Kidney capillary endothelial cell (primary cell): ENCODE measurements around the gene TRPT1.

Source experiments
- DNase-seq: peaks from one replicate; pipeline ENCODE4 v3.0.0-alpha.2; 2018; ENCODE audit warnings: low spot score

Gene TRPT1

DNA sequence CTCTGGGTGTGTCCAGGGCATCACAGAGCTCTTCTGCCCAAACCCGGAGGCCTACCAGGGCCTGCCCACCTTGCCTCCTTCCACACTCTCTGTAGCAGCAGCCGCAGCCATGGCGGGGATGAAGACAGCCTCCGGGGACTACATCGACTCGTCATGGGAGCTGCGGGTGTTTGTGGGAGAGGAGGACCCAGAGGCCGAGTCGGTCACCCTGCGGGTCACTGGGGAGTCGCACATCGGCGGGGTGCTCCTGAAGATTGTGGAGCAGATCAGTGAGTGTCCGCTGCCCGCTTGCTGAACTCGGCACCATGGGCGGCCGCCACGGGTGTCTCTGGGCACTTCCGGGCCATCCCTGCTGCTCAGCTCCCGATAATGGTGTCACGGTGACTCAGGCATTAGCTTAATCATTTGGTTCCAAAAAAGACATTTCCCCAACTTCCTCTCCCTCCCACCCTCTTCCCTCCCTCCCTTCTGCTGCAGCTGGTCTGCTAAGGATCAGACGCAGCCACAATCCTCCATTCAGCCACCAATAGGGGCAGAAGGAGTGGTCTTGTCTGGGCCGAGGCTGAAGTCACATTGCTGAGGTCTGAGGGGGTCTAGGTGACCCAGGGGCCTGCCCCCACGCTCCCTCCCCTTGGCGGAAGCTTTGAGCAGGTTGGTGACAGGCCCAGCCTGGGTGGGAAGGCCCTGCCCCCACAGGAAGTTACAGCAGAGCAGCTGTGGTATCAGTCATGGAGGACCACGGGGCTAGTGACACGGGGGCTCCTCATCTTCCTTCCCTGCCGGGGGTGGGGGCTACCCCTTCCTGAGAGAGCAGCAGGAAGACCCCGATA lies 18.5 kb downstream of the TRPT1 start:
- peak; percentile 93 for DNase-seq

DNA sequence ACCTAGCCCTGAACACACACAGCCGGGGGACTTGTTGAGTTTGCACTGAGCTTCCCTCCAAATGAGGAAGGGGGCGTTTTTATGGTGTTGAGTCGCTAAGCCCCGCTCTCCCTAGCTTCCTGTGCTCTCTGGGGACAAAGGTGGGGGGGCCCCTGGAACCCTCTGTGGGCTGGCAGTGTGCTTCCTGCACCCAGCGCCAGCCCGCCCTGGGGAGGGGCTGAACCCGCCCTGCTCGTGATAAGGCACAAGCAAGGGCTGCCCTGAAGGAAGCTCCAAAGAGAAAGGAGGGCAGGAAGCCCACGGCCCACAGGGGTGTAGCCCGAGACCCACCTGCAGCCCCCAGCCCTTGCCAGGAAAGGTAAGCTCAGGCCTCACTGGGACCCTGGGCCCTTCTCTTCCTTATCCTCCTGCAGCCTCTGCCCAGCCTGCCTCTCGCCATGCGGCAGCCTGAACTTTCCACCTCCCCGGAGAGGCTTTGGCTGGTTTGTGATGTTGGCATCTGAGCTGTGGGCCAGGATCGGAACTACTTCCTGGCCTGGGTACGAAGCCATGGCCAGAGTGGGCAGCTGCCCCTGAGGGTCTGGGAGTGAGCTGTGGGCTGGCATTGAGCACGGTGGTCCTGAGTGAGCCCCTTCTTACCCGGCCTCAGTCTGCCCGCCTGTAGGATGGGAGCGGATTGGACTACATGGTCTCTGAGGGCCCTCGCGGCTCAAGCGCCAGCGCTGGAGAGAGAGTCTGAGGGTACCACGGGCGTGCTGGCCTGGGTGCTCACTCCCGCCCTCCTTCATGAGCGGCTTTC lies 19.3 kb downstream of the TRPT1 start, which contains the start of gene FERMT3:
Gene FERMT3 (plus strand): TSS at position 265 of the 799 bp plus-strand sequence. CDS start 644 bp downstream, outside the sequence.
- DNase-seq: no peak

DNA sequence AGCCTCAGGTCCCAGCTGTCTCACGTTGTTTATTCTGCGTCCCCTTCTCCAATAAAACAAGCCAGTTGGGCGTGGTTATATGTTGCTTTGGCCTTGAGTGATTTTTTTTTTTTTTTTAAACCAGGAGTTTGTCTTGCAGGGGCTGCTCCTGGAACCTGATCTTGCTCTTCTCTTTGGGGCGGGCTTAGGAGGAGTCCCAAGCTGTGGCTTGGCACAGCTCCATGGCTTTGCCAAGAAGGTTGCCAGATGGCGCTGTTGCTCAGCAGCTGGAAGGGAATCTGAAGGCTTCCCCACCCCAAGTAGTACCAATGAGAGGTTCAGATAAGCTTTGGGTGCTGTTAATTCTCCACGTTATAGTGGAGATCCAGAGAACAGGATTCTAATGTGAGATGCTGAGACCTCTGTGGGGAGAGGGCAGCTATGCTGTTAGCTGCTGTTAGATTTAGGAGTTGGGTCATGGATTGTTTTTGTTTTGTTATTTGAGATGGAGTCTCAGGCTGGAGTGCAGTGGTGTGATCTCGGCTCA lies 21.5 kb downstream of the TRPT1 start:
- DNase-seq: peak; percentile 86

DNA sequence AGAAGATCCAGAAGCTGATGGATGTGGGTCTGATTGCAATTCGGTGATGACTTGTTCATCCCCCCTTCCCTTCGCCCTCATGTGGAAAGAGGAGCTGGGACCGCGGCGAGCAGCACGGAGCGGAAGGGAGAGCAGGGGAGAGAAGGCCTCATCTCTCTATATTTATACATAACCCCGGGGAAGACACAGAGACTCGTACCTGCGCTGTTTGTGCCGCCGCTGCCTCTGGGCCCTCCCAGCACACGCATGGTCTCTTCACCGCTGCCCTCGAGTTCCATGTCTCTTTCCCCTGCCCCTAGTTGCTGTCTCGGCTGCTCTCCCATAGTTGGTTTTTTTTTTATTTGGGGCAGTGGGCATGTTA lies 21.9 kb downstream of the TRPT1 start:
- DNase-seq: no peak

DNA sequence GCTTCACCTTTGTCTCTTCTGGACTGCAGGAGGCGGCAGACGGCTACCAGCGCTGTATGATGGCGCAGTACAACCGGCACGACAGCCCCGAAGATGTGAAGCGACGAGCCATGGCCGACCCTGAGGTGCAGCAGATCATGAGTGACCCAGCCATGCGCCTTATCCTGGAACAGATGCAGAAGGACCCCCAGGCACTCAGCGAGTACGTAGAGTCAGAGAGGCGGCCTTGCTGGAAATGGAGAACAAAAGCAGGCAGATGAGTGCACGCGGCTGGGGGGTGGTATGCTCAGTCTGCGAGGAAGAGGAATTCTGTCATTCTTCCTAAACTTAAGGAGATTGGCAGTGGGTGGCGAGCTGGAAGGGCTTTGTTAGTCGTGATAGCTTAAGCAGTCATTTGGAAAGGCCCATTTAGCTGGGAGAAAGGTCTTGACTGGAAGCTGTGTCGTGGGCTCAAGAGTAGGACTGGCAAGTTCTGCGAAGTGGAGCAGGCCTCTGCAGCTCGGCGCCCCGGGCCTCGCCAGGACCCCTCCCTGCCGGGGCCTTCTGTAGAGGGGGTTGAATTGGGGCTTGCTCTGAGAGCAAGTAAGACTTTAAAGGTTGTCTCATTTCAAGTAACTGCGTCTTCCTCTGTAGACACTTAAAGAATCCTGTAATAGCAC lies 22.4 kb downstream of the TRPT1 start:
- DNase-seq: no peak

DNA sequence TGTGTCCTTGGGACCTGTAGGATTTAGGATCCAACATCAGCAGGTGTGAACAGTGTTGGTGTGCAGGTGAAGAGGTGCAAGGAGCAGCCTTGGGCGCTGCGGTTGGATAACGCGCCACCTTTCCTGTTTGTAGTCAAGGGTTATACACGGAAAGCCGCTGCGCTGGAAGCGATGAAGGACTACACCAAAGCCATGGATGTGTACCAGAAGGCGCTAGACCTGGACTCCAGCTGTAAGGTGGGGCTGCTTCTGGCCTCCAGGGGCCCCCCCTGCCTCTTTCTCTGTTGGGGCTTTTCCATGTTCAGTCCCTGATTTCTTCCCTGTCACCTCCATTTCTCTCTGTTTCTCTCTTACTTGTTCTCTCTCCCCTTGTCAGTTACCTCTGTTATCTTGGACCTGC lies 23.0 kb downstream of the TRPT1 start:
- no peak for DNase-seq

DNA sequence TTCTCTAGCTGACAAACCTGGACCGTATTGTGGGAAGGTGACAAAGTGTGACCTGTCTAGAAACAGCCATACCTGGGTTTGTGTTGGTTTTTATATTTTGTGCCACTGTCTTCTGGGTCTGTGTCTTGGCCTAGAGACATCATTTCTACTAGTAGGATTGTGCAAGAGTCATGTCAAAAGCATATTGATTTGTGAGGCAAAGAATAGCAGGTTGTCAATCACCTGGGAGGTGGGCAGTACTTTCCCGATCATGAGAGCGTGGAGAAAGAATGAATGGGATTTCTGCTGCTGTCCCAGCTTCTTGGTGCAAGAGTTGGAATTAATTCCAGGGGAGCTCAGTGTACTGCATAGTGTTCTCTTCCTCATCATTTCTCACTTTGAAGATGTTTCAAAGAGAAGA lies 24.4 kb downstream of the TRPT1 start:
- DNase-seq: no peak

DNA sequence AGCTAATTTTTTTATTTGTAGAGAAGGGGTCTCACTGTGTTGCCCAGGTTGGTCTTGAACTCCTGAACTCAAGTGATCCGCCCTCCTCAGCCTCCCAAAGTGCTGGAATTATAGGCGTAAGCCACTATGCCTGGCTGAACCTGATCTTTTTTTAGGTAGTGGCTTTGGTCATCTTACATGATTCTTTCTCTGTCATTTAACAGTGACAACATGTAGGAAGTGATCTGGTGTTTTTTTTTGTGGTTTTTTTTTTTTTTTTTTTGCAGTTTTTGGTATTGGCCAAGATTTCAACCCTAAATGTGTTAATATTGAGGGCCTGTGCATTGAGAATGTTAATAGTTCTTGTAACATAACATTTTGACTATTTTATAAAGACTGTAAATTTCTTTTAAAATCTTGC lies 27.5 kb downstream of the TRPT1 start:
- DNase-seq: no peak

DNA sequence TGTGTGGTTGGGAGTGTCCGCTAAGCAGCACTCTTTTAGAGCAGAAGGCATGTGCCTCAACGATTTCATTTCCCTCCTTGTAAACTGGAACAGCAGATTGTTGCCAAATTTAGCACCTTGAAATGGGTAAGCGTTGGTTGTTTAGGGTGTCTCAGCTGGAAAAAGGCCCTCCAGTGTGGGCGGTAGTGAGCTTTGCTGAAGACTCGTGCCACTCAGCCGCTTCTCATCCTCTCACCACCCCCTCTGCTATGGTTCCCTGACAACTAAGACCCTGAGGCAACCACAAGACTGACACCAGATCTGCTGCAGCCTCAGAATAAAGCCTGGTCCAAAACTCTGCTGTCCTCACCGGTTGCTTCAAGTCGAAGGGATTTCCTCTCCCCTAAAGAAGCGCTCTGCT lies 29.4 kb downstream of the TRPT1 start:
- DNase-seq: no peak

DNA sequence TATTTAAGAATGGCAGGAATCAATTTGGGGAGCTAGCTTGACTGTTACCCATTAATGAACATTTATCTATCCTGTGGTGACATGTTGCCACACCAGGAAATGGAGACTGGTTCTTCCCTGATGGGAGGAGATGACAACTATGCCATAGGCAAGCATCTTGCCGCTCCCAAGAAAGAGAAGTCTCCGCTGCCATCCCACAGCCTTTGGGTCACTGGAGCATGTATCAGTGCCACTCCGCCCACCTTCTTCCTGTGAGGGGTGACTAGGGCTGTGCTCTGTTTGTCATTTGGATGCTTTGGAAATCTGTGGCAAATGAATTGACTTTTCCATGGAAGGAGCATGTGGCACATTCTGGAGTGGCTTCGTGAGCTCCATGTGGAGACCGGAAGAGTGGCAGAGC lies 33.6 kb downstream of the TRPT1 start:
- DNase-seq: no peak

DNA sequence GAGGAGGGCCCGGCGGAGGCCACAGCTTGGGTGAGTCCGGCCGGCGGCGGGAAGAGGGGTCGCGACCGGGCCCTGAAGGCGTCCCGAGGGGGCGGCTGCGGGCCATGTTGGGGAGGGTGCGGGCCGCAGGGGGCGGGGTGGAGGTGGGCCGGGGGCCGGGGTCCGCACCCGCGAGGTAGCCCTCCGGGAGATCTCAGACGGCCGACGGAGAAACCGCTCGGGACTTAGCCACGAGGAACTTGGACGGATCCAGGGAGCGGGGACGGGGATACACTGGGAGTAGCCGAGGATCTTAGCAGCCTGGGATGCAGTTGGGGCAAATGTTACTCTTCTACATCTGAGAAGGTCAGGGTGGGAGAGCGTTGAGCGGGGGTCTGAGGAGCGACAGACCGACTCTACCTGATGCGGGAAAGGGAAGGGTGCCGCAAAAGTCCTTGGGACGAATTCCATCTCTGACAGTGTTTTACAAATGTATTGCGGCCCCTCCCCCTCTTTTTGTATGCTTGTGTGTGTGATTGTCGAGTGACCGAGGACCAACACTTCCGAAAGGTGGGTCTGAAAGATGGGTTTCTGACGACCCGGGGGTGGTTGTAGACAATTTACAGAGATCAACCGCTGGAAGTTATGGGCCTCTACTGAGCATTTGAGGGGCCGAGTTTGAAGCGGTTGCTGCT lies 39.4 kb downstream of the TRPT1 start:
- DNase-seq: no peak

DNA sequence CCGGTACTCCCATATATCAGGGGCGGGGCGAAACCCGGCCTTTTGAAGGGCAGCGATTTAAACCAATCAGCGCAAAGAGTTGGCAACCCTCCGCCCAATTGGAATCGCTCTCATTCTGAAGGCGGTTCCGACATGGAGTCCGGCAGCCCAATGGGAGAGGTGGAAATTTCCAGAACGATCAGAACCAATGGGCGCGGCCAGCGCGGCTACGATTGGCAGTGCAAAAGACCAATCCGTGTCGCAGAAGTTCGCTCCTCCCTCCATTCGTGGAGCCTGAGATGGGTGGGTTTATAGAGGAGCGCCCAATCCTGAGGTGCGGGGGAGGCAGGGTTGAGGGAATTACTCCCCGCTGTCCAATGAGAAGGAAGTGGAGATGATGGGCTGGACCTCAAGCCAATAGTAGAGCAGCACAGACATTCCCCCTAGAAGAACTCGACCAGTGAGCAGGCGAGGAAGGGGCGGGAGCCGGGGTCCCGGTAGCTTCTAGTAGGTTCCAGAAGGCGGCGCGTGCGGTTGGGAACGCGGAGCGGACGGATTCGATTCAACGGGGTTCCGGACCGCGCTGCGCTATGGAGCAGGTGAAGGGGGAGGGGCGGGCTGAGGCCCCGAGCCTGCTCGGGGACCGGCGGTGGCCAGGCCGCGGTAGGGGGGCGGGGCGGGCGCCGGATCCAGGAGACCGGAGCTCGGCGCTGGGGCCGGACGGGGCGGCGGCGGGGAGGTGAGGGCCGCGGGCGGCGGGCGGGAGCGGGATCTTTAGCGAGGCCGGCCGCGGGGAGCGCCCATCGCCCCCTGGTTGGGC lies 40.1 kb downstream of the TRPT1 start, which contains the start of gene STIP1:
Gene STIP1 (plus strand): TSS at position 479 of the 799 bp plus-strand sequence. CDS start 91 bp downstream, at position 570.
- DNase-seq: peak; percentile 100

DNA sequence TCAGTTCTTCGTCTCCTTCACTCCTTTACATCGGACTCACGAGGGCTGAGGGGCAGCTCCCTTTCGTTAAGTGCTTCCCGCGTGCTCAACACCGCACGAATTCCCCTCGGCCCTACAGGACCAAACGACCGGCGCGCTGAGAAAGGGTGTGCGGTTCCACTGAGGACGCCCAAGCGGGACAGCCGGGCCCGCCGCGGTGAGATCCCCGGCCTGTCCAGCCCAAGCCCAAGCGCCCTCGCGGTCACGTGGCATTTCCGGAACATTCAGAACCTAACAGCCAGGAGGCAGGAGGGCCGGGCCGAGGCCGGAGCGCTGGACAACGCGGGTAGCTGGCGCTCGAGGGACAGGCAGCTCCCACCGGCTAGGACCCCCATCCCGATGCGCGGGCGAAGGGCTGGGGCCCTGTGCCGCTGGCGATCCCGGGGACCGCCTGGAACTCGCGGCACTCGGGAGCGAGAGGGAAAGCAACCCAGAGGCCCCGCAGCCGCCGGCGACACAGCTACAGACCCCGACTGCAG lies 40.8 kb downstream of the TRPT1 start:
- peak; percentile 72 for DNase-seq

DNA sequence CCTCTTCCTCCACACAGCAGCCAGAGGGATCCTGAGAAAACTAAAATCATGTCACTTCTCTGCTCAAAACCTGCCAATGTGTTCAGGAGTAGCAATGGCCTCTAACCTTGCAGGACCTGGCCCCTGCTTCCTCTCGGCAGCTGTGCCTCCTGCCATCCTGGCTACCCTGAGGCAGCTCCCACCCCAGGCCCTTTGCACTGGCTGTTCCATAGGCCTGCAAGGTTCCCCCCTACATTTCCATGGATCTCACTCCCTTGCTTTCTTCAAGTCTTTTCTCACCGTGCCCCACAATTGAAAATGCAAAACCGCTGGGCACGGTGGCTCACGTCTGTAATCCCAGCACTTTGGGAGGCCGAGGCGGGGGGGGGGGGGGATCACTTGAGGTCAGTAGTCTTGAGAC lies 42.1 kb downstream of the TRPT1 start:
- DNase-seq: no peak

DNA sequence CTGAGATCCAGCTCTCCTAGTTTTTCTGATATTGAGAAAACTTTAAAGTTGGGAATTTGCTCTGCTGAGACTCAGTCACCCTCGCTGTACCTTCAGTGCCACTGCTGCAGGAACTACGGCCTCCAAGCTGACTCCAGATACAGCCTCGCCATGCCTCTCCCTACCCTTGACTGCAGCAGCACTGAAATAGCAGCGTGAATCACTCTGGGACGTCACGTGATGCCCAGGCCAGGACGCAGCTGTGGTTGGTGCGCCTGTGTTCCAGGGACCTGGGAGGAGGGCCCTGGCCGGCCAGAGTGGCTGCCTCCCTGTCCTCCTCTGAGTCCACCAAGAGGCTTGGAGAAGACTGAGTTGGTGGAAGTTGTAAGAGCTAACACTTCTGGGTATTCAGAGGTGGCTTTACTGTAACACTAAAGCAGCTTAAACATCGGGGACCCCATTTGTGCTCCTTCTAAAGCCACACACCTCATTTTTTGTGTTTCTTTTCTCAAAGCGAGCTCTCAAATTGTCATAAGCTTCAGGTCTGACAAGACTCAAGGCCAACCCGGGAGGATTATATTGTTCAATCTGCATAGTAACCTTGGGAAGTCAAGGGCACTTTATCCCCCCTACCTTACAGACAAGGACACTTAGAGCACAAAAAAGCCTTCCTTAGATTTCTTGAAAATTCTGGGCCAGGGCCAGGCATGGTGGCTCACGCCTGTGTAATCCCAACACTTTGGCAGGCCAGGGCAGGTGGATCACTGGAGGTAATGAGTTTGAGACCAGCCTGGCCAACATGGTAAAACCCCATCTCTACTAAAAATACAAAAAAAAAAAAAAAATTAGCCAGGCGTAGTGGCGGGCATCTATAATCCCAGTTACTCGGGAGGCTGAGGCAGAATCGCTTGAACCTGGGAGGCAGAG lies 44.2 kb downstream of the TRPT1 start:
- peak; percentile 92 for DNase-seq

DNA sequence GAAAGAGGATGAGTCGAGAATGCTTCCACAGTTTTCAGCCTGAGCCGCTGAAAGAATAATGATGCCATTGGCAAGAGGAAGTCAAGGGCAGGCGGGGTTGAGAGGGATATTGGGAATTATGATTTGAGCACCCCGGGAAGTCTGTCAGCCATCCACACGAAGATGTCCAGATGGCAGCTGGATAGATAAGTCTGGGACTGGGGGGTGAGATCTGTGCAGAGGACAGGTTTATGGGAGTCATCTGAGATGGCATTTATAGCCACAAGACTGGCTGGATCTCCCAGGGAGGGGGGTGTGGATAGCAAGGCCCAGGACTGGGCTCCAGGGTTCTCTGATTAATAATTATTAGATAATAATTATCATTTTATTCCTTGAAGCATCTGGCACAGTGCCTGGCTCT lies 45.1 kb downstream of the TRPT1 start:
- no peak for DNase-seq

DNA sequence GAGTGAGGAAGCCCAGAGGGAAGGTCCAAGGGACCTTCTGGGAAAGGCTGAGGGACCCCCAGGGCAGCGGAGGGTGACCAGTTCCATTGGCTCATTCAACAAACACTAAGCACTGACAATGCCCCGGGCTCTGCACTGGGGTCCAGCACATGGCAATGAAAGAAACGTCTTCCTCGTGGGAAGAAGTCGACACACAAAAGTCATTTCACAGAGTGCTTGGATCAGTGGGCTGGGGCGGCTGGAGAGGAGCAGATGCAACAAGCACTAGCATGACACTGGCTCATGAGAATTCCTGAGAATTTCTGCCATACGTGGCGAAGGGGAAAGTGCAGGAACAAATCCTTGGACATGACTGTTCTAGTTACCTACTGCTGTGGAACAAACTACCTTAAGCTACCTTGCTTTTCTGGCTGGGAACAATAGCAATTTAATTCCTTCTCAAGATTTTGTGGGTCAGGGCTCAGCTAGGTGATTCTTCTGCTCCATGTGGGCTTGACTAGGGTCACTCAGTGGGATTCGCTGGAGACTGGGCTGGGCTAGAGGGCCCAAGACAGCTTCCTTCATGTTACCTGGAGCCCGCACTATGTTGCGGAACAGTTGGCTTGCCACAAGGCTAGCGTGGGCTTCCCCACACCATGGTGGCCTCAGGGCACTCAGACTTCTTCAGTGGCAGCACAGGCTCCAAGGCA lies 46.9 kb downstream of the TRPT1 start:
- no peak for DNase-seq

DNA sequence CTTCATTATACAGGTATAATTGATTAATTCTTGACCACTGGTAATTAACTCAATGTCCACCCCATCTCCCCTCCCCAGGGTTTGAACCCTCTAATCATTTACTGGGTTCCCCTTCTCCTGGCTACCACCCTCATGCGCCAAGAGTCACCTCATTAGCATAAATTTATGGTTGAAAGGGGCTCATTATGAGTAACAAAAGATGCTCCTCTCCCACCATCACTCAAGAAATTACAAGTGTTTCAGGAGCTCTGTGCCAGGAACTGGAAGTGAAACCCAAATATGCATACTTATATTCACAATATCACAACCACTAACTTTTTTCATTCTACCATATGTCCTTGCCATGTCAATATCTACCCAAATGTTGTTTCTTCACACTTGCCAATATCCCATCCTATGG lies 47.8 kb downstream of the TRPT1 start:
- DNase-seq: no peak

DNA sequence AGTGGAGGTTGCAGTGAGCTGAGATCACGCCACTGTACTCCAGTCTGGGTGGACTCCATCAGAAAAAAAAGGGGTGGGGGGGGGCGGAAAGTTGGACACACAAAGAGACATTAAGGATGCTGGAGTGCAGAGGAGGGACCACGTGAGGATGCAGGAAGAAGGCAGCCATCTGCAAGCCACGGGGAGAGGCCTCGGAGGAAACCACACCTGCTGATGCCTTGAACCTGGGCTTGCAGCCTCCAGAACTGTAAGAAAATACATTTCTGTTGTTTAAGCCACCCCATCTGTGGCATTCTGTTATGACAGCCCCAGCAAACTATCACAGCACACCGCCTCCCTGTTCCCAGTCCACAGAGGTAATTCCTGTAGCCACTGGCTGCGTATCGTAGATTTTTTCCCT lies 49.2 kb downstream of the TRPT1 start:
- DNase-seq: no peak
